Measurements from ENCODE around the gene STC2. TPM values are rescaled to one million over a fixed set of nuclear protein-coding genes. Genes with fewer than 3 reads are reported as not detected.

STC2 gene
- total RNA-seq, 1 donor from 2014 or later: 27.7 TPM

DNA sequence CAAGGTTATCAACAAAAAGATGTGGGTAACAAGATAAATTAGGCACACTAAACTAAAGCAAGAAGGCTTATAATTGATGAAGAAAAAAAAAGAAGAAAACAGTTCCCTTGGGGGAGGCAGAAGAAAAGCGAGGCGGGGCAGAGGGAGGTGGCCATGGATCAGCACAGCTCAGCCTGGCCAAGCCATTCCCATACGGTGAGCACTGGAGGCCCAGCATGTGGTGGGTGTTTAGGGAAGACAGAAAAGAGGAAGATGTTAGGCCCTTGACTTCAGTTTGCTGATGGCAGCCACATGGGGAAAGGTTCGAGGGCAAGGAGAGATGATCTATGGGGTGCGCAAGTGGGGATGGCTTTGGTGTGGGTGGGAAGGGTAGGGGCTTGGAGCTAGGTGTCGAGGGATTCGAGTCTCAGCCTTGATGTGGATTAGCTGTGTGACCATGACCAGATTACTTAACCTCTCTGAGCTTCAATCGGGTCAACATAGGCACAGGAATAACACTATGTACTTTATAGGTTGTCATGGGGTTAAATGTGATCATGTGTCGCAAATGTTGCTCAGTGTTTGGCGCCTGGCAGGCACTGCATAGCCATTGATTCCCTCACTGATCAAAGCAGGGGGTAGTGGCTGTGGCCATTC lies 10.3 kb upstream of the STC2 start:
- Mint-ChIP-seq H3K4me1 (ENCODE audit: low read depth) (no peaks in the 10 kb centered on the region), H3K27ac (no peak overlapping the region), H3K4me3 (no peak overlapping the region), H3K27me3 (ENCODE audit: insufficient read depth) (peaks cover 15% of the 10 kb centered on the region), H3K36me3 (ENCODE audit: low read depth) (no peaks in the 10 kb centered on the region), H3K9me3 (no peaks in the 10 kb centered on the region)
- no peak for DNase-seq (ENCODE audit: low spot score)
- intact Hi-C loops (cut with micrococcal nuclease): loop anchor here (10.0 kb wide), 1 partner anchor 1334 kb away; the partner anchor contains the start of gene FBXW11

DNA sequence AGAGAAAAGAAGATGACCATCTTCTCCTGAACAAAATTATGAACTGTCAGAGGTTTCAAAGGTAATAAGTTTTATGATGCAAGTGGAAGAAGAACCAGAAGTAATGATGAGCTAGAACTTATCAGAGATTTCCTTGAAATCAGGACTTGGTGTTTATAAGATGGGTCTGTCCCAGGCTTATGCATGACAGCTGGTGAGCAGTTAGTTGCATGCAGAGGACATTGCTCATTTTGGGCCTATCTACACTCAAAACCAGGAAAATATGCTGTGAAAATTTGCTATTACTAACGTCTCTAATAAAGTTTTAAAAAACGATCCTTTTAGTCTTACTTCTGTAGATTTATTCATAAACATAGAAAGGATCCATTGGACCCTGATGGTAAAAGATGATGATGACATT lies 6.6 kb upstream of the STC2 start:
- no peak for DNase-seq (ENCODE audit: low spot score)
- no peaks in the 10 kb centered on the region for H3K9me3 Mint-ChIP-seq
- peaks cover 24% of the 10 kb centered on the region for H3K4me1 Mint-ChIP-seq (ENCODE audit: low read depth)
- H3K36me3 Mint-ChIP-seq (ENCODE audit: low read depth): no peaks in the 10 kb centered on the region
- H3K27me3 Mint-ChIP-seq (ENCODE audit: insufficient read depth): peaks cover 8% of the 10 kb centered on the region
- no peak overlapping the region for H3K27ac Mint-ChIP-seq
- intact Hi-C loops (cut with micrococcal nuclease): loop anchor here (5.0 to 10.0 kb wide), 2 partner anchors 623 to 1330 kb away; partner anchors contain the start of gene FBXW11
- H3K4me3 Mint-ChIP-seq: no peak overlapping the region

DNA sequence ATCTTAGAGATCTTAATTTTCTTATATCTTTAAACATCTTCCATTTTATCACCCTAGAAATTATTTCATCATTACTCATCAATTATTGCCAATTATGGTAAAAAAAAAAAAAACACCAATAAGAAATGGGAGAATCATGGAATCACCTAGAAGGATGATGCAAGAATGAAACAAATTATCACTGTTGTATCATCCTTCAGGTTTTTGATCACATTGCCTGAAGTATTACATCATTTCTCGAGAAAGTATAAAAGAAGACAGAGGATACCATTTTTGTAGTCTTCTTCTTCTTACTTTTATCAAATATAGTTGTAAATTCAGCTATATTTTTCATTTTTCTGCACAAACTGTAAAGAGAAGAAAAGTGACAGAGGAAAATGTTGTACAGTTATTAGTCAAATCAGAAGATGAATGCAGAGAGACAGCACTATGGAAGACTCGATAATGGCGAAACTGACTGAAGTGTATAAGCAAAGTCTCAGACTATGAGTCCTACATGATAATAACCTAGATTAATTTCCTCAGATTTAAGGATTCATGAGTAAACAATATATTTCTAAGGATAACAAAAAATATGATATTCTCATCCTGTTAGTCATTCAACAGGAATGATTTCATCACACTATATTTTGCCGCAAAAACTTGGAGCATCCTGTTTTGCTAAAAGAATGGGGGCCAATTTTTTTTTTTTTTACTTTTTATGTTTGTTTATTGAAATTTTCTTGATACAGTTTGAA lies 5.9 kb upstream of the STC2 start:
- Mint-ChIP-seq H3K36me3 (ENCODE audit: low read depth) (no peaks in the 10 kb centered on the region), H3K4me1 (ENCODE audit: low read depth) (peaks cover 25% of the 10 kb centered on the region), H3K27ac (no peak overlapping the region), H3K4me3 (no peak overlapping the region), H3K9me3 (no peaks in the 10 kb centered on the region), H3K27me3 (ENCODE audit: insufficient read depth) (peaks cover 11% of the 10 kb centered on the region)
- no peak for DNase-seq (ENCODE audit: low spot score)
- intact Hi-C loops (cut with micrococcal nuclease): loop anchor here (2.0 to 10.0 kb wide), 3 partner anchors 95 to 1329 kb away; partner anchors contain the start of gene FBXW11

DNA sequence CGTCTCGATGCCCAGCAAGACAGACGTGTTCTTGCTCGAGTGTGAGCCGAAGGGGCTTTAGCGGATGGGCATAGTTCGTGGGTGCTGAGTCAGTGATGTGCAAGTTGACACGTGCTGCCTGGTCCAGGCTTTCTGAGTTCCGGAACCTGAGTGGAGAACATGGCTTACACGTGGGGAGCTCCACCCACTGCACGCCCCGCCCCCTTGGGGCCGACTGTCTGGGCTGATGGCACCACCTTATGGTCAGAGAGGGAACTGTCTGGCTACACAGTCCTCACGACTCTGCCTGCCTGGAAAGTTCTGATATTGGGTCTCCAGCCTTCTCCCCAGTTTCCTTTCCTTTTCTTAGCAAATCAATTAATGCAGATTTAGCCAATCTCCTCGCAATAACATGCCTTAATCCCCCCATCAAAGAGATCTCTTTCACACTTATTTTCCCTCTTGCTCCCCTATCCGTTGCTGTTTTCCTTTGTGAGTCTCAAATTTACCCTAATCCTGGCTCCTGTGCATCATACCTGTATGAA lies 3.8 kb upstream of the STC2 start:
- intact Hi-C loops (cut with micrococcal nuclease): loop anchor here (1.0 to 10.0 kb wide), 11 partner anchors 38 to 1327 kb away; partner anchors contain the start of genes BNIP1, BOD1, CPEB4 and FBXW11
- Mint-ChIP-seq H3K4me1 (ENCODE audit: low read depth) (peaks cover 35% of the 10 kb centered on the region), H3K27me3 (ENCODE audit: insufficient read depth) (peaks cover 11% of the 10 kb centered on the region), H3K27ac (peak overlapping the region; percentile 79), H3K36me3 (ENCODE audit: low read depth) (peaks cover 4% of the 10 kb centered on the region), H3K4me3 (peak overlapping the region; percentile 56), H3K9me3 (no peaks in the 10 kb centered on the region)
- DNase-seq (ENCODE audit: low spot score): peak; percentile 86

DNA sequence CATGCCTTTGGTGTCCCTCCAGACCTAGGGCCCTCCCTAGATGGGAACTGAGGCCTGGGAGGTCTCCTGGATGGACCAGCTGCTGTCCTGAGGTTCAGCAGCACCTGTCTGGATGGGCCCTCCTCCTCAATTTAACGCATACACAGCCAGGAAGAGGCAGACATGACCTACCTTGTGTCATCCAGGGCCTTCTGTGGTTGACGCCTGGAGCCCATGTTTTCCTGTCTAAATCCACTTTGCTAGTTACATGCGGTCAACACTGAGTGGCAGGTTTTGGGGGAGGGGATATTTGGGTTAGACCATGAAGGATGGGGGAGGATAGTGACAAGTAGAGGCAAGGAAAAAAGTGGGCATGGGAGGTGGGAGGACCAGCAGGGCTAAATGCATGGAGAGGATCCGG lies 3.1 kb upstream of the STC2 start:
- H3K36me3 Mint-ChIP-seq (ENCODE audit: low read depth): peaks cover 9% of the 10 kb centered on the region
- peak overlapping the region; percentile 56 for H3K4me3 Mint-ChIP-seq
- peak overlapping the region; percentile 79 for H3K27ac Mint-ChIP-seq
- peaks cover 9% of the 10 kb centered on the region for H3K27me3 Mint-ChIP-seq (ENCODE audit: insufficient read depth)
- peaks cover 41% of the 10 kb centered on the region for H3K4me1 Mint-ChIP-seq (ENCODE audit: low read depth)
- DNase-seq (ENCODE audit: low spot score): no peak
- intact Hi-C loops (cut with micrococcal nuclease): loop anchor here (5.0 to 10.0 kb wide), 2 partner anchors 619 to 1326 kb away; partner anchors contain the start of gene FBXW11
- no peaks in the 10 kb centered on the region for H3K9me3 Mint-ChIP-seq

DNA sequence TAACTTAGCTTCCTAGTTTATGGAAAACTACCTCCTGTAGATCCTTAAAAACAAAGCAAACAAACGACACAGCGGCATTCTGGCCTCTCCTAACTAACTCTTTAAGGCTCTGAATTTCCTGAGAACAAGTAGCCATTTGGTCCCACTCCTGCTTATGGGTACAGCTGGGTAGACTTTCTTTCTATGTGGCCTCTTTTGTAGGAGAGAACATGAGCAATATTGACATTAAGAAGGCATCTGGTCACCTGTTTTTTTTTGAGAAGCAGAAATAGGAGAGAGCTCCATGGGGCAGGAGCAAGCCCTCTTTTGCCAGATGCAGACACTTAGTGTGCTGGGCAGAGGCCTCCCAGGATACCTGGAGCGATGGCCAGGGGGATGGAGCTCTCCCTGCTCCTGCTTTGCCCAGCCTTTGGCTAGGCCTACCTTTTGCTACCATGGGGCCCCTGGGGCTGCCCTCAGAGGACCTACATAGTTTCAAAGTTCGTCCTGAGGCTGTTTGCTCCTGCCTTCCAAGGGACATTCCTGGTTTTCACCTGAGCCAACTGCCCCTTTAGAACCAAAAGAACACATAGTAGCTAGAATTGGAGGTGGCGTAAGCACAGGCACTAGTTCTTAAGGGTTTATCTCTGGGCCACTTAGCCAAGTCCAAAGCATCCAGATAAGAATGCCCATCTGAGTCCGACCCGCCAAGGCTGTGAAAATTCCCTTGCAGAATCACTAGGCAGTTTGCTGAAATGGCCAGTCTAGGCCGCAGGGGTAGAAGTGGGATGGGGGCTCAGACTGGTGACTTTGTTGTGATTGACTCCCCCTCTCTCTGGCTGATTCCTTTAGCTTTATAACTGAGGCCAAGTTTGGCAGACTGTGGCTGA lies 2.4 kb upstream of the STC2 start:
- no peaks in the 10 kb centered on the region for H3K9me3 Mint-ChIP-seq
- peaks cover 5% of the 10 kb centered on the region for H3K27me3 Mint-ChIP-seq (ENCODE audit: insufficient read depth)
- peak overlapping the region; percentile 74 for H3K27ac Mint-ChIP-seq
- intact Hi-C loops (cut with micrococcal nuclease): loop anchor here (5.0 to 10.0 kb wide), 2 partner anchors 618 to 1326 kb away; partner anchors contain the start of gene FBXW11
- DNase-seq (ENCODE audit: low spot score): no peak
- H3K36me3 Mint-ChIP-seq (ENCODE audit: low read depth): peaks cover 13% of the 10 kb centered on the region
- H3K4me1 Mint-ChIP-seq (ENCODE audit: low read depth): peaks cover 48% of the 10 kb centered on the region
- peak overlapping the region; percentile 77 for H3K4me3 Mint-ChIP-seq

DNA sequence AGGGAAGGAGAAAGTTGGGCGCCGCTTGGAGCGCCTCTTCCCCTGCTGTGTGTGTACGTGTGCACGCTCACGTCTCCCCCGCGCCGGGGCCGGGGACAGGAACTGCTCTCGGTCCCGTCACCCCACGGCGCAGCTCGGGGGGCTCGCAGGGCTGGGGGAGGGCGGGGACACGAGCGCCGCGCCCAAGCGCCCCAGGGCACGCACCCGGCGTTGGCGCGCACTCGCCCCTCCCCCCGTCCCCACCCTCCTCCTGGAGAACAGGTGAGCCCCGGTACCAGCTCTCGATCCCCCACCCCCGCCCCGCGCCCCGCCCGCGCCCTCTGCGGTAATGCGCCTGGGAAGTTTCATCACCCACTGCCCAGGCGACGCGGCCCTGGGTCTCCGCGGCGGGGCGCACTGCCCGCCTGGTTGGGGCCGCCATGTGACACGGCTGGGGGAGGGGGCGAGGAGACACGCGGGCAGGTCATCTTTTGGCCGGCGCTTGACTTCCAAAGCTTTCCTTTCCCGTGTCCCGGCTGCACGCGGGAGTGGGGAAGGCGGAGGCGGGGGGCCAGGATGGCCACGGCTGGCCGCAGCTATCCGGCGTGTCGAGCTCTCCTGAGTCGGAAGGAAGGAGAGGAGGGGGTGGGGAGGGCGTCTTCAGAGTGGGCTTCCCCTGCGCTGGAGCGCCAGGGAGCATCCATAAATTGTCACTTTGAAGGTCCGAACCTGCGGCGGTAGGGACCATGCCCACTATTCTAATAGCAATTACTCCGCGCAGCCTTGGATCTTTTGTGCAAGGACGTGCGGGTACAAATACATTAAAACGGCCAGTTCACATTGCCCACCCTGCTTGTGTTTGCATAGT lies 1.5 kb upstream of the STC2 start:
- DNase-seq (ENCODE audit: low spot score): peak; percentile 33
- Mint-ChIP-seq H3K4me3 (peak overlapping the region; percentile 99), H3K9me3 (no peaks in the 10 kb centered on the region), H3K27ac (peak overlapping the region; percentile 89), H3K36me3 (ENCODE audit: low read depth) (peaks cover 20% of the 10 kb centered on the region), H3K27me3 (ENCODE audit: insufficient read depth) (peaks cover 5% of the 10 kb centered on the region), H3K4me1 (ENCODE audit: low read depth) (peaks cover 56% of the 10 kb centered on the region)
- intact Hi-C loops (cut with micrococcal nuclease): loop anchor here (2.0 to 10.0 kb wide), 7 partner anchors 15 to 1942 kb away; partner anchors contain the start of genes CREBRF, DUSP1, FBXW11 and NPM1

DNA sequence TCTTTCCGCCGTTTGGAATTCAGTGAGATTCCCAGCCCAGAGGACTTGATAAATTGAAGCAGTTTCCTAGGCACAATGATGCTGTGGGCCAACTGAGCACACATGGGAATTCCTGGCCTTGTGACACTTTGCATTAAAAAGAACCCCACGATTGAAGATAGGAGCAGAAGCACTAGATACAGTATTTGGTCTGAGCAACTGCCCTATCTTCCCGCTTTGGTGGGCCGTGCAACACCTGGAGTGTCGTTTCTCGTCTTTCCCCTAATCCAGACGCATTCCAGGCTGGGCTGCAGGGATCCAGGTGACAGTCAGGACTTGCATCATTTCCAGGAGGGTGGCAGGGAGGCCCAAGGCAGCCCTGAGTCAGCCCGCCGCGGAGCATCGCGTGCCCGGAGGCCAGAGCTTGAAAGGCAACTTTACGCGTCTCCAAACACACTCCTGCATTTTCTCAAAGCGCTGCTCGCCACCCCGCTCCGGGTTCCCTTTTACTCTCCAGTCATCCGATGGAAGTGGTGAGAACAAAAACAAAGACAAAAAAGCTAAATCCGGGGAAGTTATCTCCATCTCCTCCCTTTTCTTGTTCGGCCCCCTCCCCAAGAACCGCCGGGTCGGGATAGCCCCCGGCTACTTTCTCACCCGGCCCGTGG lies 753 bp upstream of the STC2 start:
- Mint-ChIP-seq H3K4me1 (ENCODE audit: low read depth) (peaks cover 64% of the 10 kb centered on the region), H3K27ac (peak overlapping the region; percentile 89), H3K36me3 (ENCODE audit: low read depth) (peaks cover 24% of the 10 kb centered on the region), H3K27me3 (ENCODE audit: insufficient read depth) (peaks cover 5% of the 10 kb centered on the region), H3K9me3 (no peaks in the 10 kb centered on the region), H3K4me3 (peak overlapping the region; percentile 99)
- peak; percentile 16 for DNase-seq (ENCODE audit: low spot score)
- intact Hi-C loops (cut with micrococcal nuclease): loop anchor here (1.0 to 10.0 kb wide), 6 partner anchors 14 to 1942 kb away; partner anchors contain the start of genes CREBRF, DUSP1 and NPM1

DNA sequence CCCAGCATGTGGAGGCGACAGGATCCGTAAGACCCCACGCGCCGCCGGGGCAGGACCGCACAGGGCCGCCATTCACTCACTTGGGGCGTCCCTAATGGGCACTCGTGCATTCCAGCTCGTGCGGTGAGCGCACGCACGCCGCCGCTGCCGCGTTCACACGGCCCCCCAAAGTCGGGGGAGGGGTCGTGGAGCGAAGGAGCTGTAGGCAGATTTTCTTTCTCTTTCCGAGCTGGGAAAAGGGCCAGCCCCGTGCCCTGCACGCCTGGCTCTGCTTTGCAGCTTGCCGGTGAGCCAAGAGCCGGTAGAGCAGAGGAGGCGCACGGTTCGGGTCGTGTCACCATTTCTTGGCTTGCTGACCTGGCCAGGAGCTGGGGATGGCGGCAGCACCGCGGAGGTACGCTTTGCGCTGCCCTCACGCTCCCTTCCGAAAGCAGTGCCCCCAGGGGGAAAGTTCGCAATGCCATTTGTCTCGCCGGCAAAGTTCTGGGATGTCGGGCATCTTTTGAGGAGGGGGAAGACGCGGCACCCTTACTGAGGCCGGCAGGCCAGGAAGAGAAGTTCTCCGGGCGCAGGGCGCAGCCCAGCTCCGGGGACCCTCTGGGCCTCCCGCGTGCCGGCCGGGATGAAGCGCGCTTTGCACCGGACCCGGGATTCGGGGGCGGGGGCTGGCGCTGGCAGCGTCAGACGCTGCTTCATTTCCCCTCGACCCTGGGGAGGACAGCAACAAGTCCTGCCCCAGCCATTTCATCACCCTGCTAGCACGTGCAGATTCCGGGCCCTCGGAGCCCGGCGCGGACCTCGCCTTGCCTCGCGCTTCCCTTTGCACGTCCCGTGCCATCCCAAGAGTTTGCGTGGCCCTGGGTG lies 898 bp downstream of the STC2 start:
- Mint-ChIP-seq H3K27ac (peak overlapping the region; percentile 91), H3K9me3 (no peaks in the 10 kb centered on the region), H3K4me1 (ENCODE audit: low read depth) (peaks cover 72% of the 10 kb centered on the region), H3K36me3 (ENCODE audit: low read depth) (peaks cover 35% of the 10 kb centered on the region), H3K27me3 (ENCODE audit: insufficient read depth) (peaks cover 5% of the 10 kb centered on the region), H3K4me3 (peak overlapping the region; percentile 99)
- intact Hi-C loops (cut with micrococcal nuclease): loop anchor here (1.0 to 10.0 kb wide), 3 partner anchors 289 to 1940 kb away; partner anchors contain the start of genes BOD1 and NPM1
- peak; percentile 8 for DNase-seq (ENCODE audit: low spot score)

DNA sequence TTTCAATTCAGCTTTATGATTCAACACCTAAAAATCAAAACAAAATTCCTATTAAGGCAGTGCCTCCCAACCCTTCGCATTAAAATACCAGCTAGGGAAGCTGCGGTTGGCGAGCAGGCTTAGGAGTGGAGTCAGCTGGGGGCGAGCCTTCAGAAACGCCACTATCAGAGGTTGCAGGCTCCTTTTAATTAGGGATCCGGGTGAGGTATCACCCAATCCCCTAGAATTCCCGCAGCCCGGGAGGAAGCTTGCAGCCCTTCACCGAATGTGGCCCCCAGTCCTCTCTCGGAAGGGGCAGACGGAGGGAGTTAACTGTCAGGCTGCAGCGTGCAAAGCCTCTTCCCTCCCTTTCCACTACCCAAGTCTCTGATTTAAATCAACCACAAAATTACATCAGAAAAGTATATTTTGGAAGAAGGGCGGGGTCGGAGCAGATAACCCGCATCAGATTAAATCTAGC lies 1.7 kb downstream of the STC2 start:
- H3K27me3 Mint-ChIP-seq (ENCODE audit: insufficient read depth): peaks cover 2% of the 10 kb centered on the region
- no peak for DNase-seq (ENCODE audit: low spot score)
- H3K27ac Mint-ChIP-seq: peak overlapping the region; percentile 81

More for the DNA sequence above, 1.7 kb downstream of the STC2 start:
- no peaks in the 10 kb centered on the region for H3K9me3 Mint-ChIP-seq
- intact Hi-C loops (cut with micrococcal nuclease): loop anchor here (5.0 to 10.0 kb wide), 2 partner anchors 588 to 1939 kb away; partner anchors contain the start of gene NPM1
- peak overlapping the region; percentile 99 for H3K4me3 Mint-ChIP-seq
- peaks cover 66% of the 10 kb centered on the region for H3K4me1 Mint-ChIP-seq (ENCODE audit: low read depth)
- H3K36me3 Mint-ChIP-seq (ENCODE audit: low read depth): peaks cover 40% of the 10 kb centered on the region

Data from activated T-helper 1 cell treated with anti-CD3 and anti-CD28 coated beads, Interleukin-12 subunit alpha, Interleukin-12 subunit beta, Interleukin-2, Interleukin-4 antibody, amounts not matched to agents 30 ng/mL and 10 ng/mL and 1 ng/mL, durations not matched to agents 14 hours and 24 hours and 36 hours (primary cell).